Prostate gland (tissue), 2 donors: Measurements from ENCODE around the gene DNAH8. TPM values are rescaled to one million over a fixed set of nuclear protein-coding genes. Genes with fewer than 3 reads are reported as not detected.

Experiments
- DNase-seq: peaks from one replicate; pipeline ENCODE4 v3.0.0-alpha.2; 2019; ENCODE audit warnings: low spot score
- H3K27ac ChIP-seq, 2 donors: fragments of 200-600 bp; sonication (generic); 2 replicates each; pipeline ENCODE4 v1.5.1; 2017 to 2019
- H3K27me3 ChIP-seq: fragments of 200-600 bp; sonication (generic); replicated peaks from 2 replicates; pipeline ENCODE4 v1.5.1; 2019; ENCODE audit not compliant: insufficient read depth
- H3K36me3 ChIP-seq, 2 donors: fragments of 200-600 bp; sonication (generic); 1 replicate in 1 of 2; 2 replicates in 1 of 2; pipeline versions ENCODE4 v1.5.1 to v1.8.1; 2017 to 2019
- H3K4me1 ChIP-seq: fragments of 200-600 bp; sonication (generic); replicated peaks from 2 replicates; pipeline ENCODE4 v1.5.1; 2019
- H3K4me3 ChIP-seq, 2 donors: fragments of 200-600 bp; sonication (generic); 2 replicates each; pipeline ENCODE4 v1.5.1; 2017 to 2019
- H3K9me3 ChIP-seq: fragments of 200-600 bp; sonication (generic); 2 replicates; pipeline ENCODE4 v1.5.1; 2017
- CTCF ChIP-seq, 4 experiments: fragments of 200-600 bp in 2 of 4; fragments of 450-650 bp in 2 of 4; sonication (generic) in 2 of 4; IDR thresholded peaks; 1 replicate in 3 of 4; 2 replicates in 1 of 4; pipeline ENCODE4 v1.5.1; 2016 to 2019; ENCODE audit warnings: antibody characterized with exemption in 4 of 4, mild to moderate bottlenecking in 2 of 4, moderate library complexity in 2 of 4
- POLR2A ChIP-seq: fragments of 450-650 bp; IDR thresholded peaks from one replicate; pipeline ENCODE4 v1.6.1; 2016; ENCODE audit warnings: antibody characterized with exemption, mild to moderate bottlenecking
- POLR2AphosphoS5 ChIP-seq: sonication (generic); formaldehyde crosslinking; IDR thresholded peaks from one replicate; pipeline ENCODE4 v1.6.1; 2017; ENCODE audit warnings: antibody characterized with exemption
- WGBS: methylation state at CpG from one replicate; pipeline ENCODE4 v1.1.5; 2018; 5-methylcytosine and 5-hydroxymethylcytosine counted together
- intact Hi-C: fragments of 100-400 bp; cut with DNase I; formaldehyde crosslinking; loops from one replicate; pipeline ENCODE4 v1.14.2; 2022
- total RNA-seq, 2 donors: library from RNA; depleted of rRNA; stranded (reverse); fragments of >200 nt; gene quantifications; one replicate each; pipeline ENCODE4 v1.1.0, GENCODE V29; 2016

Gene DNAH8
- total RNA-seq, 2 donors from 2014 or later = 0.36 to 3.6 TPM

- Histone ChIP-seq H3K4me3 (no peak overlapping the region), H3K4me1 (peaks cover 3% of the 10 kb centered on the region), H3K27ac (no peak overlapping the region), H3K27me3 (no peaks in the 10 kb centered on the region), H3K36me3 (no peaks in the 10 kb centered on the region), H3K9me3 (no peaks in the 10 kb centered on the region)
- 89% methylated on average over 7 of the region's 7 CpGs for WGBS
- no peak for DNase-seq
- TF ChIP-seq POLR2A (no peak), POLR2AphosphoS5 (no peak), CTCF (IDR thresholded peaks at IDR 0.05) (no peak)
- intact Hi-C loops = no loop called here
Measured at GRCh38 chr6:39055661-39056060, 340.6 kb downstream of the DNAH8 start.

- Histone ChIP-seq H3K4me1 (peaks cover 3% of the 10 kb centered on the region), H3K27ac (no peak overlapping the region), H3K27me3 (no peaks in the 10 kb centered on the region), H3K36me3 (no peaks in the 10 kb centered on the region), H3K9me3 (no peaks in the 10 kb centered on the region), H3K4me3 (no peak overlapping the region)
- intact Hi-C loops = no loop called here
- no peak for DNase-seq
- TF ChIP-seq POLR2AphosphoS5 = no peak
- TF ChIP-seq POLR2A = no peak
- no peak for TF ChIP-seq CTCF (IDR thresholded peaks at IDR 0.05)
- 98% methylated on average over 5 of the region's 5 CpGs for WGBS
Measured at GRCh38 chr6:39056191-39056590, 341.1 kb downstream of the DNAH8 start.

GRCh38 chr6:39056681-39057080, 341.6 kb downstream of the DNAH8 start:
- H3K36me3 ChIP-seq = no peaks in the 10 kb centered on the region
- intact Hi-C loops = no loop called here
- H3K27me3 ChIP-seq = no peaks in the 10 kb centered on the region
- 89% methylated on average over 9 of the region's 9 CpGs for WGBS
- H3K4me1 ChIP-seq = peaks cover 3% of the 10 kb centered on the region
- DNase-seq = no peak
- no peak overlapping the region for H3K4me3 ChIP-seq
- TF ChIP-seq POLR2A = no peak
- no peak for TF ChIP-seq CTCF (IDR thresholded peaks at IDR 0.05)
- TF ChIP-seq POLR2AphosphoS5 = no peak
- no peak overlapping the region for H3K27ac ChIP-seq
- no peaks in the 10 kb centered on the region for H3K9me3 ChIP-seq

- TF ChIP-seq CTCF (IDR thresholded peaks at IDR 0.05) (no peak), POLR2A (no peak), POLR2AphosphoS5 (no peak)
- Histone ChIP-seq H3K27me3 (no peaks in the 10 kb centered on the region), H3K27ac (no peak overlapping the region), H3K4me3 (no peak overlapping the region), H3K36me3 (no peaks in the 10 kb centered on the region), H3K9me3 (no peaks in the 10 kb centered on the region), H3K4me1 (peaks cover 3% of the 10 kb centered on the region)
- no peak for DNase-seq
- intact Hi-C loops = no loop called here
- WGBS = 72% methylated on average over 17 of the region's 17 CpGs
Measured at GRCh38 chr6:39057251-39058155, 342.4 kb downstream of the DNAH8 start.
